Measurements from ENCODE around the gene RPS6KA2.

RPS6KA2 gene

GRCh38 chr6:166439366-166440091, 187.5 kb downstream of the RPS6KA2 start:
- H2BK120ac ChIP-seq (ENCODE audit: insufficient read depth, low read length, poor library complexity), result no peak overlapping the region
- H3K27me3 ChIP-seq (ENCODE audit: insufficient read depth, low read length), result no peaks in the 10 kb centered on the region
- H2BK12ac ChIP-seq (ENCODE audit: low read length), result no peak overlapping the region
- no peak overlapping the region for H3K23ac ChIP-seq (ENCODE audit: low read length)
- peak; percentile 49 to 67 for DNase-seq
- H3K9me3 ChIP-seq (ENCODE audit: insufficient read depth, low read depth, low read length), result no peaks in the 10 kb centered on the region
- H2BK5ac ChIP-seq (ENCODE audit: low read depth, low read length, poor library complexity), result no peak overlapping the region
- WGBS (ENCODE audit: extremely low coverage, insufficient coverage, insufficient read length), result no CpG with 5 or more reads among the region's 10 CpGs
- no peak overlapping the region for H3K9ac ChIP-seq (ENCODE audit: low read length)
- H4K91ac ChIP-seq (ENCODE audit: low read depth, low read length), result no peak overlapping the region
- peaks cover 0 to 6% of the 10 kb centered on the region in 2 experiments for H3K36me3 ChIP-seq (ENCODE audit: control insufficient read depth in 1 of 2, insufficient read depth in 2 of 2, low read length in 2 of 2)
- no peak overlapping the region for H3K4me3 ChIP-seq (ENCODE audit: low read depth, low read length)
- no peak overlapping the region for H4K8ac ChIP-seq (ENCODE audit: low read depth, low read length)
- no peak overlapping the region for H3K14ac ChIP-seq (ENCODE audit: low read length)
- no peak overlapping the region for H2AK5ac ChIP-seq (ENCODE audit: low read length)
- no peak overlapping the region for H3K4me2 ChIP-seq (ENCODE audit: low read length)
- no peak overlapping the region for H3K18ac ChIP-seq (ENCODE audit: low read length)
- H4K12ac ChIP-seq (ENCODE audit: low read depth, low read length), result no peak overlapping the region
- H2AFZ ChIP-seq (ENCODE audit: insufficient read depth, low read length, poor library complexity), result no peak overlapping the region
- H3K4ac ChIP-seq (ENCODE audit: low read depth, low read length), result no peak overlapping the region
- H3K4me1 ChIP-seq (ENCODE audit: control insufficient read depth in 1 of 2, insufficient read depth in 2 of 2, low read length in 2 of 2), result peaks cover 0 to 6% of the 10 kb centered on the region in 2 experiments
- no peaks in the 10 kb centered on the region for H3K79me1 ChIP-seq (ENCODE audit: low read length)
- H3K79me2 ChIP-seq (ENCODE audit: control insufficient read depth, insufficient read depth, low read length, poor library complexity), result no peaks in the 10 kb centered on the region
- H3K27ac ChIP-seq (ENCODE audit: low read depth, low read length), result no peak overlapping the region

- Histone ChIP-seq H3K14ac (ENCODE audit: low read length) (no peak overlapping the region), H2BK120ac (ENCODE audit: insufficient read depth, low read length, poor library complexity) (no peak overlapping the region), H3K4me3 (ENCODE audit: low read depth, low read length) (no peak overlapping the region)
These were observed 188.7 kb downstream of the RPS6KA2 start for GRCh38 chr6:166438211-166438861.

GRCh38 chr6:166437661-166438060, 189.4 kb downstream of the RPS6KA2 start:
- Histone ChIP-seq H3K36me3 (ENCODE audit: control insufficient read depth in 1 of 2, insufficient read depth in 2 of 2, low read length in 2 of 2) (peaks cover 0 to 6% of the 10 kb centered on the region in 2 experiments), H3K23ac (ENCODE audit: low read length) (peak overlapping the region; percentile 54), H4K12ac (ENCODE audit: low read depth, low read length) (no peak overlapping the region), H2BK120ac (ENCODE audit: insufficient read depth, low read length, poor library complexity) (no peak overlapping the region), H3K9ac (ENCODE audit: low read length) (no peak overlapping the region), H3K27ac (ENCODE audit: low read depth, low read length) (no peak overlapping the region), H3K9me3 (ENCODE audit: insufficient read depth, low read depth, low read length) (no peaks in the 10 kb centered on the region), H4K8ac (ENCODE audit: low read depth, low read length) (no peak overlapping the region), H3K4ac (ENCODE audit: low read depth, low read length) (no peak overlapping the region), H3K79me2 (ENCODE audit: control insufficient read depth, insufficient read depth, low read length, poor library complexity) (no peaks in the 10 kb centered on the region), H4K91ac (ENCODE audit: low read depth, low read length) (no peak overlapping the region), H3K4me3 (ENCODE audit: low read depth, low read length) (no peak overlapping the region), H3K18ac (ENCODE audit: low read length) (no peak overlapping the region), H3K14ac (ENCODE audit: low read length) (no peak overlapping the region), H2BK5ac (ENCODE audit: low read depth, low read length, poor library complexity) (no peak overlapping the region), H3K4me2 (ENCODE audit: low read length) (no peak overlapping the region), H3K27me3 (ENCODE audit: insufficient read depth, low read length) (no peaks in the 10 kb centered on the region), H3K4me1 (ENCODE audit: control insufficient read depth in 1 of 2, insufficient read depth in 2 of 2, low read length in 2 of 2) (peaks cover 0 to 6% of the 10 kb centered on the region in 2 experiments), H2BK12ac (ENCODE audit: low read length) (no peak overlapping the region), H2AK5ac (ENCODE audit: low read length) (no peak overlapping the region), H2AFZ (ENCODE audit: insufficient read depth, low read length, poor library complexity) (no peak overlapping the region), H3K79me1 (ENCODE audit: low read length) (no peaks in the 10 kb centered on the region)
- no CpG with 5 or more reads among the region's 15 CpGs for WGBS (ENCODE audit: extremely low coverage, insufficient coverage, insufficient read length)
- DNase-seq, result no peak

More at GRCh38 chr6:166438211-166438861, 188.7 kb downstream of the RPS6KA2 start:
- H2AFZ ChIP-seq (ENCODE audit: insufficient read depth, low read length, poor library complexity), result no peak overlapping the region
- WGBS (ENCODE audit: extremely low coverage, insufficient coverage, insufficient read length), result no CpG with 5 or more reads among the region's 16 CpGs
- no peak overlapping the region for H3K9ac ChIP-seq (ENCODE audit: low read length)
- H3K27ac ChIP-seq (ENCODE audit: low read depth, low read length), result no peak overlapping the region
- no peak overlapping the region for H2BK12ac ChIP-seq (ENCODE audit: low read length)
- H3K27me3 ChIP-seq (ENCODE audit: insufficient read depth, low read length), result no peaks in the 10 kb centered on the region
- H3K36me3 ChIP-seq (ENCODE audit: control insufficient read depth in 1 of 2, insufficient read depth in 2 of 2, low read length in 2 of 2), result peaks cover 0 to 6% of the 10 kb centered on the region in 2 experiments
- H2AK5ac ChIP-seq (ENCODE audit: low read length), result no peak overlapping the region
- no peaks in the 10 kb centered on the region for H3K79me2 ChIP-seq (ENCODE audit: control insufficient read depth, insufficient read depth, low read length, poor library complexity)
- H3K23ac ChIP-seq (ENCODE audit: low read length), result no peak overlapping the region
- peaks cover 0 to 6% of the 10 kb centered on the region in 2 experiments for H3K4me1 ChIP-seq (ENCODE audit: control insufficient read depth in 1 of 2, insufficient read depth in 2 of 2, low read length in 2 of 2)
- H3K18ac ChIP-seq (ENCODE audit: low read length), result no peak overlapping the region
- H3K4ac ChIP-seq (ENCODE audit: low read depth, low read length), result no peak overlapping the region
- DNase-seq, result peak; percentile 49 to 70
- no peak overlapping the region for H4K8ac ChIP-seq (ENCODE audit: low read depth, low read length)
- H3K4me2 ChIP-seq (ENCODE audit: low read length), result no peak overlapping the region
- no peak overlapping the region for H2BK5ac ChIP-seq (ENCODE audit: low read depth, low read length, poor library complexity)
- no peak overlapping the region for H4K91ac ChIP-seq (ENCODE audit: low read depth, low read length)
- no peaks in the 10 kb centered on the region for H3K9me3 ChIP-seq (ENCODE audit: insufficient read depth, low read depth, low read length)
- H3K79me1 ChIP-seq (ENCODE audit: low read length), result no peaks in the 10 kb centered on the region
- H4K12ac ChIP-seq (ENCODE audit: low read depth, low read length), result no peak overlapping the region

GRCh38 chr6:166436195-166437139, 190.6 kb downstream of the RPS6KA2 start:
- no peaks in the 10 kb centered on the region for H3K79me2 ChIP-seq (ENCODE audit: control insufficient read depth, insufficient read depth, low read length, poor library complexity)
- peaks cover 0 to 6% of the 10 kb centered on the region in 2 experiments for H3K4me1 ChIP-seq (ENCODE audit: control insufficient read depth in 1 of 2, insufficient read depth in 2 of 2, low read length in 2 of 2)
- no peak overlapping the region for H3K9ac ChIP-seq (ENCODE audit: low read length)
- no peak overlapping the region for H4K91ac ChIP-seq (ENCODE audit: low read depth, low read length)
- no peak overlapping the region for H4K8ac ChIP-seq (ENCODE audit: low read depth, low read length)
- no peak overlapping the region for H3K4ac ChIP-seq (ENCODE audit: low read depth, low read length)
- H4K12ac ChIP-seq (ENCODE audit: low read depth, low read length), result no peak overlapping the region
- WGBS (ENCODE audit: extremely low coverage, insufficient coverage, insufficient read length), result no CpG with 5 or more reads among the region's 24 CpGs
- H3K27me3 ChIP-seq (ENCODE audit: insufficient read depth, low read length), result no peaks in the 10 kb centered on the region
- H3K27ac ChIP-seq (ENCODE audit: low read depth, low read length), result no peak overlapping the region
- no peak overlapping the region for H3K14ac ChIP-seq (ENCODE audit: low read length)
- H2BK5ac ChIP-seq (ENCODE audit: low read depth, low read length, poor library complexity), result no peak overlapping the region
- H3K36me3 ChIP-seq (ENCODE audit: control insufficient read depth in 1 of 2, insufficient read depth in 2 of 2, low read length in 2 of 2), result peaks cover 4 to 13% of the 10 kb centered on the region in 2 experiments
- no peak overlapping the region for H3K4me3 ChIP-seq (ENCODE audit: low read depth, low read length)
- no peak overlapping the region for H2BK120ac ChIP-seq (ENCODE audit: insufficient read depth, low read length, poor library complexity)
- DNase-seq, result no peak
- H2AK5ac ChIP-seq (ENCODE audit: low read length), result no peak overlapping the region
- no peak overlapping the region for H3K4me2 ChIP-seq (ENCODE audit: low read length)
- no peaks in the 10 kb centered on the region for H3K79me1 ChIP-seq (ENCODE audit: low read length)
- H3K18ac ChIP-seq (ENCODE audit: low read length), result no peak overlapping the region
- H3K23ac ChIP-seq (ENCODE audit: low read length), result no peak overlapping the region
- H2AFZ ChIP-seq (ENCODE audit: insufficient read depth, low read length, poor library complexity), result no peak overlapping the region
- no peak overlapping the region for H2BK12ac ChIP-seq (ENCODE audit: low read length)
- no peaks in the 10 kb centered on the region for H3K9me3 ChIP-seq (ENCODE audit: insufficient read depth, low read depth, low read length)
